HL-60 (cell line): ENCODE results near the gene LRRC4C.

Experiments
- DNase-seq, 2 experiments: peaks; one replicate each; pipeline ENCODE4 v3.0.0-alpha.2; 2010 to 2020; ENCODE audit warnings: low read depth in 1 of 2, low spot score in 1 of 2
- H3K27ac ChIP-seq: fragments of 250-450 bp; sonication (Bioruptor Pico); replicated peaks from 2 replicates; pipeline ENCODE4 v1.5.1; 2020; ENCODE audit warnings: mild to moderate bottlenecking, moderate library complexity
- H3K27me3 ChIP-seq: fragments of 250-450 bp; sonication (Bioruptor Pico); 2 replicates; pipeline ENCODE4 v1.5.1; 2021; ENCODE audit warnings: mild to moderate bottlenecking, moderate library complexity; ENCODE audit not compliant: insufficient read depth, poor library complexity, severe bottlenecking
- H3K4me3 ChIP-seq: replicated peaks from 2 replicates; pipeline ENCODE4 v1.5.1; 2011; ENCODE audit warnings: mild to moderate bottlenecking, control low read depth, low read length; ENCODE audit not compliant: insufficient read depth
- CTCF ChIP-seq: IDR thresholded peaks from one replicate; pipeline ENCODE4 v1.5.1; 2011; ENCODE audit warnings: low read length, control low read depth, inconsistent platforms; ENCODE audit not compliant: insufficient read depth
- GABPA ChIP-seq: IDR thresholded peaks from 2 replicates; pipeline ENCODE4 v1.6.1; 2012; ENCODE audit warnings: low read depth
- POLR2AphosphoS5 ChIP-seq: IDR thresholded peaks from 2 replicates; pipeline ENCODE4 v1.6.1; 2012; ENCODE audit warnings: low read depth
- REST ChIP-seq: IDR thresholded peaks from 2 replicates; pipeline ENCODE4 v1.6.1; 2012; ENCODE audit warnings: low read depth; ENCODE audit not compliant: insufficient replicate concordance
- SPI1 ChIP-seq: IDR thresholded peaks from 2 replicates; pipeline ENCODE4 v1.6.1; 2012; ENCODE audit warnings: low read depth, mild to moderate bottlenecking, borderline replicate concordance

Gene LRRC4C

GRCh38 chr11:41320238-41320637 lies 139.2 kb downstream of the LRRC4C start:
- no peak for DNase-seq
- H3K27ac ChIP-seq = no peak overlapping the region
- no peak overlapping the region for H3K4me3 ChIP-seq
- no peak for TF ChIP-seq POLR2AphosphoS5
- TF ChIP-seq SPI1 = no peak
- no peak for TF ChIP-seq CTCF
- TF ChIP-seq REST = no peak
- no peak for TF ChIP-seq GABPA
- no peaks in the 10 kb centered on the region for H3K27me3 ChIP-seq

- no peak for DNase-seq
- Histone ChIP-seq H3K4me3 (no peak overlapping the region), H3K27ac (no peak overlapping the region), H3K27me3 (no peaks in the 10 kb centered on the region)
- no peak for TF ChIP-seq CTCF
- no peak for TF ChIP-seq SPI1
- no peak for TF ChIP-seq REST
Observed at GRCh38 chr11:41319434-41319833, 140.0 kb downstream of the LRRC4C start.

- no peak overlapping the region for H3K27ac ChIP-seq
- no peak for DNase-seq
- TF ChIP-seq POLR2AphosphoS5 = no peak
- TF ChIP-seq SPI1 = no peak
- TF ChIP-seq REST = no peak
- TF ChIP-seq CTCF = no peak
- no peak for TF ChIP-seq GABPA
- H3K4me3 ChIP-seq = no peak overlapping the region
- no peaks in the 10 kb centered on the region for H3K27me3 ChIP-seq
Observed at GRCh38 chr11:41316751-41317150, 142.7 kb downstream of the LRRC4C start.
